Fibroblast of skin of left quadriceps (primary cell): ENCODE measurements around the gene RPUSD2.

Experiments
- DNase-seq, 2 experiments: peaks; one replicate each; pipeline ENCODE4 v3.0.0-alpha.2; 2013; ENCODE audit warnings: low read depth in 2 of 2

The RPUSD2 gene

GRCh38 chr15:40618906-40619305, 49.8 kb downstream of the RPUSD2 start:
- DNase-seq: no peak

- DNase-seq: no peak
Measured at GRCh38 chr15:40623361-40623760, 54.3 kb downstream of the RPUSD2 start.
